ENCODE results near the gene SPACA4. TPM values are rescaled to one million over a fixed set of nuclear protein-coding genes. Genes with fewer than 3 reads are reported as not detected.
A peak's percentile ranks its signal among the peaks of the same experiment; 100 is the strongest.

Gene SPACA4
- polyA plus RNA-seq, 1 of the 3 experiments (the other 2 are of a cell fraction), result not detected

GRCh38 chr19:48637449-48637947 lies 31.0 kb downstream of the SPACA4 start (continued):
- TF ChIP-seq REST (IDR thresholded peaks at IDR 0.05; ENCODE audit: low read depth, low read length), result no peak; the same call in 1 of the 2 replicates
- no peak for TF ChIP-seq FOSL2 (IDR thresholded peaks at IDR 0.05; ENCODE audit: borderline replicate concordance, low read depth)
- no peak for TF ChIP-seq PBX3 (IDR thresholded peaks at IDR 0.05)
- TF ChIP-seq GATA2 (CRISPR knock-in tag; IDR thresholded peaks at IDR 0.05), result no peak
- TF ChIP-seq MAX (IDR thresholded peaks at IDR 0.05; ENCODE audit: low read depth), result peak; percentile 99
- TF ChIP-seq SMC3 (IDR thresholded peaks at IDR 0.05; ENCODE audit: low read depth, low read length), result no peak
- TF ChIP-seq USF1 (IDR thresholded peaks at IDR 0.05; ENCODE audit: borderline replicate concordance, low read depth), result peak; percentile 60; the same call in 1 of the 2 replicates
- no peak for TF ChIP-seq FOXM1 (IDR thresholded peaks at IDR 0.05; ENCODE audit: low read depth)
- TF ChIP-seq RXRA (IDR thresholded peaks at IDR 0.05; ENCODE audit: borderline replicate concordance, low read depth), result no peak; the same call in 1 of the 2 replicates
- no peak for TF ChIP-seq JUND (IDR thresholded peaks at IDR 0.05)
- no peak for TF ChIP-seq GABPA (IDR thresholded peaks at IDR 0.05; ENCODE audit: low read depth)
- TF ChIP-seq TAF1 (IDR thresholded peaks at IDR 0.05; ENCODE audit: borderline replicate concordance, low read depth, low read length), result no peak; the same call in 1 of the 2 replicates
- TF ChIP-seq TEAD4 (IDR thresholded peaks at IDR 0.05; ENCODE audit: borderline replicate concordance, insufficient read depth), result no peak
- no peak for TF ChIP-seq RCOR1 (IDR thresholded peaks at IDR 0.05; ENCODE audit: low read length)
- TF ChIP-seq ZBTB33 (IDR thresholded peaks at IDR 0.05; ENCODE audit: borderline replicate concordance, low read depth), result no peak
- TF ChIP-seq NRF1 (IDR thresholded peaks at IDR 0.05; ENCODE audit: low read depth, low read length), result 0 out of 2 replicates have a peak, but pooled peaks have one; percentile 29

Measured in SK-N-SH (cell line).